HepG2 (cell line): ENCODE data around the gene ADORA3. TPM values are rescaled to one million over a fixed set of nuclear protein-coding genes. Genes with fewer than 3 reads are reported as not detected.

Experiments used
- ATAC-seq: fragments of 200-7000 bp; cut with Tn5 transposase; 3 replicates; pipeline ENCODE4 v1.9.1; 2020; ENCODE audit warnings: mild to moderate bottlenecking, moderate library complexity
- Bru-seq: library from RNA; stranded (reverse); fragments of 400-500 nt; gene quantifications from one replicate; lab custom pipeline; 2021; lab: Mats Ljungman, UMichigan
- BruChase-seq, 2 experiments: library from RNA; stranded (reverse); fragments of 400-500 nt; gene quantifications; one replicate each; lab custom pipeline; 2021; lab: Mats Ljungman, UMichigan
- BruUV-seq: library from RNA; stranded (reverse); fragments of 400-500 nt; replicated peaks from 2 replicates; lab custom pipeline; 2021; lab: Mats Ljungman, UMichigan
- CTCF ChIA-PET: fragments of 300-600 bp; formaldehyde crosslinking; extraction: SDS; loops from one replicate; lab custom pipeline; 2021; ENCODE audit warnings: low total read pairs, inconsistent platforms, low intra/inter-chr PET ratio; lab: Yijun Ruan, JAX
- POLR2A ChIA-PET: fragments of 350-600 bp; sonication (Branson Sonifier 250); formaldehyde crosslinking; loops from one replicate; lab custom pipeline; 2020; ENCODE audit warnings: antibody characterized with exemption, inconsistent platforms; lab: Yijun Ruan, JAX
- DNase-seq: peaks from one replicate; pipeline ENCODE4 v3.0.0-alpha.2; 2015; ENCODE audit warnings: low spot score
- FAIRE-seq: peaks from 3 replicates; lab custom pipeline; 2011; peaks lifted over from hg19 to GRCh38; lab: Jason Lieb, UNC
- H2AFZ ChIP-seq: one replicate; pipeline ENCODE4 v1.6.1; 2011; ENCODE audit warnings: low read length, inconsistent platforms
- H3K27ac ChIP-seq: fragments of 300-600 bp; 3 replicates; pipeline ENCODE4 v1.8.0; 2011; ENCODE audit warnings: mixed run types, mild to moderate bottlenecking, mixed read lengths, low read length, inconsistent platforms; ENCODE audit not compliant: insufficient read depth; ENCODE audit errors: extremely low read length
- H3K27me3 ChIP-seq, 2 experiments: fragments of 200-600 bp in 1 of 2; 2 replicates in 1 of 2; 3 replicates in 1 of 2; pipeline versions ENCODE4 v1.6.0 to v1.8.0; 2011; ENCODE audit warnings: low read length in 2 of 2, mild to moderate bottlenecking in 2 of 2, moderate library complexity in 2 of 2, inconsistent platforms in 1 of 2; ENCODE audit not compliant: insufficient read depth in 2 of 2, control insufficient read depth in 1 of 2
- H3K36me3 ChIP-seq, 2 experiments: fragments of 200-600 bp in 1 of 2; replicated peaks in 1 of 2; 2 replicates in 1 of 2; 3 replicates in 1 of 2; pipeline versions ENCODE4 v1.5.1 to v1.8.0; 2011; ENCODE audit warnings: low read length in 2 of 2, inconsistent platforms in 1 of 2; ENCODE audit not compliant: insufficient read depth in 2 of 2, control insufficient read depth in 1 of 2
- H3K4me1 ChIP-seq: 2 replicates; pipeline ENCODE4 v1.5.1; 2012; ENCODE audit warnings: low read length, inconsistent platforms; ENCODE audit not compliant: insufficient read depth
- H3K4me2 ChIP-seq: 2 replicates; pipeline ENCODE4 v1.6.0; 2011; ENCODE audit warnings: low read depth, low read length, inconsistent platforms
- H3K4me3 ChIP-seq, 3 experiments: fragments of 200-600 bp in 1 of 3; sonication (generic), shearing (Covaris generic) in 1 of 3; replicated peaks in 1 of 3; 2 replicates each; pipeline ENCODE4 v1.5.1; 2011 to 2016; ENCODE audit warnings: low read length in 3 of 3, inconsistent platforms in 2 of 3, low read depth in 2 of 3, mild to moderate bottlenecking in 2 of 3, control low read depth in 1 of 3, mixed read lengths in 1 of 3; ENCODE audit not compliant: insufficient read depth in 1 of 3
- H3K79me2 ChIP-seq: one replicate; pipeline ENCODE4 v1.6.1; 2011; ENCODE audit warnings: low read length, inconsistent platforms; ENCODE audit not compliant: insufficient read depth
- H3K9ac ChIP-seq: 2 replicates; pipeline ENCODE4 v1.6.0; 2011; ENCODE audit warnings: mild to moderate bottlenecking, low read depth, low read length, inconsistent platforms; ENCODE audit not compliant: insufficient read depth
- H3K9me3 ChIP-seq: 2 replicates; pipeline ENCODE4 v1.5.1; 2012; ENCODE audit warnings: mild to moderate bottlenecking, low read length
- H4K20me1 ChIP-seq: 2 replicates; pipeline ENCODE4 v1.6.0; 2011; ENCODE audit warnings: inconsistent platforms, mild to moderate bottlenecking, low read length, moderate library complexity; ENCODE audit not compliant: insufficient read depth
- ARHGAP35 ChIP-seq: sonication (generic); formaldehyde crosslinking; IDR thresholded peaks from 2 replicates; pipeline ENCODE4 v1.9.0; 2022; ENCODE audit warnings: mild to moderate bottlenecking, inconsistent platforms, moderate library complexity, missing genetic modification reagents, borderline replicate concordance
- CEBPB ChIP-seq: IDR thresholded peaks from 2 replicates; pipeline ENCODE4 v1.6.1; 2011; ENCODE audit warnings: low read depth, low read length, improper control_type of control experiment, borderline replicate concordance
- DMTF1 ChIP-seq: sonication (generic); formaldehyde crosslinking; IDR thresholded peaks from 2 replicates; pipeline ENCODE4 v1.4.0; 2020; ENCODE audit warnings: mild to moderate bottlenecking, missing genetic modification reagents
- ERF ChIP-seq: IDR thresholded peaks from 2 replicates; pipeline ENCODE4 v1.6.1; 2018; ENCODE audit warnings: missing biosample characterization, missing genetic modification reagents
- IKZF5 ChIP-seq: IDR thresholded peaks from 2 replicates; pipeline ENCODE4 v1.6.1; 2018; ENCODE audit warnings: missing genetic modification reagents, mild to moderate bottlenecking, missing compliant biosample characterization
- PCBP2 ChIP-seq: fragments of 200-400 bp; formaldehyde crosslinking; optimal IDR thresholded peaks from 2 replicates; pipeline ENCODE3; 2018; ENCODE audit warnings: low read length, low read depth; ENCODE audit not compliant: poor library complexity, severe bottlenecking
- SP2 ChIP-seq: sonication (generic); formaldehyde crosslinking; IDR thresholded peaks from 2 replicates; pipeline ENCODE4 v1.5.1; 2020; ENCODE audit warnings: mild to moderate bottlenecking, missing genetic modification reagents
- ZBTB1 ChIP-seq: sonication (generic); formaldehyde crosslinking; IDR thresholded peaks from 2 replicates; pipeline ENCODE4 v1.4.0; 2020; ENCODE audit warnings: missing genetic modification reagents, borderline replicate concordance
- ZNF101 ChIP-seq: sonication (generic); formaldehyde crosslinking; IDR thresholded peaks from 2 replicates; pipeline ENCODE4 v1.4.0; 2020; ENCODE audit warnings: mild to moderate bottlenecking, low read depth, missing genetic modification reagents, borderline replicate concordance
- ZNF570 ChIP-seq: sonication (generic); formaldehyde crosslinking; IDR thresholded peaks from 2 replicates; pipeline ENCODE4 v1.4.0; 2020; ENCODE audit warnings: mild to moderate bottlenecking, missing genetic modification reagents, borderline replicate concordance
- ZNF7 ChIP-seq: IDR thresholded peaks from 2 replicates; pipeline ENCODE4 v1.6.1; 2016; ENCODE audit warnings: missing biosample characterization, missing genetic modification reagents
- ZNF891 ChIP-seq: sonication (generic); formaldehyde crosslinking; IDR thresholded peaks from 2 replicates; pipeline ENCODE4 v1.5.0; 2020; ENCODE audit warnings: mild to moderate bottlenecking, missing genetic modification reagents
- WGBS: methylation state at CpG from one replicate; pipeline ENCODE4 v1.1.6; 2017; ENCODE audit warnings: low lambda C conversion rate; 5-methylcytosine and 5-hydroxymethylcytosine counted together
- in situ Hi-C: cut with HindIII; loops from 2 replicates; pipeline ENCODE4 v1.10.0; 2017; ENCODE audit warnings: low pct_unique_long_range_greater_than_20kb; ENCODE audit not compliant: extremely low pct_ligation_motif_present
- intact Hi-C: fragments of 100-400 bp; cut with micrococcal nuclease; formaldehyde crosslinking; loops from one replicate; pipeline ENCODE4 v1.10.0; 2022; ENCODE audit not compliant: unreplicated experiment
- long read RNA-seq, 2 experiments: library from RNA in 1 of 2; library from polyadenylated mRNA in 1 of 2; stranded (forward) in 1 of 2; unstranded in 1 of 2; transcript quantifications; one replicate each; pipeline ENCODE4 v2.0.0, GENCODE V29; 2019 to 2022
- polyA minus RNA-seq, 3 experiments: library from RNA; depleted of rRNA, polyadenylated mRNA; stranded (reverse); fragments of >200 nt; gene quantifications; 2 replicates each; pipeline ENCODE4 v1.2.3, GENCODE V29; 2011; ENCODE audit warnings: low replicate concordance in 1 of 3
- polyA plus RNA-seq, 8 experiments: library from polyadenylated mRNA; depleted of rRNA in 3 of 8; stranded (reverse) in 7 of 8; unstranded in 1 of 8; fragments of >200 nt; fragmentation: Illumina TruSeq in 4 of 8; extraction: Trizol in 4 of 8; gene quantifications; 2 replicates each; pipeline versions ENCODE4 v1.2.1 to v1.2.3, GENCODE V29; 2011 to 2016; ENCODE audit warnings: low read depth in 4 of 8, missing spikeins in 1 of 8, mixed read lengths in 1 of 8; ENCODE audit not compliant: insufficient read depth in 1 of 8
- total RNA-seq, 5 experiments: library from RNA; depleted of rRNA; stranded (reverse); fragments of >200 nt; fragmentation: Illumina TruSeq; extraction: Trizol; gene quantifications; 2 replicates each; pipeline ENCODE4 v1.2.3, GENCODE V29; 2016; ENCODE audit warnings: low read depth in 1 of 5
- TF ChIP-seq, protein P1 (sequence below): sonication (generic); formaldehyde crosslinking; IDR thresholded peaks from 2 replicates; pipeline ENCODE4 v1.5.0; 2020; ENCODE audit warnings: missing genetic modification reagents
- TF ChIP-seq, protein P2 (sequence below): sonication (generic); formaldehyde crosslinking; IDR thresholded peaks from 2 replicates; pipeline ENCODE4 v1.4.0; 2020; ENCODE audit warnings: mild to moderate bottlenecking, missing genetic modification reagents

Gene ADORA3
- total RNA-seq (2016; rRNA removed; fragmentation: Illumina TruSeq; extraction: Trizol) = not detected in 2 replicates
- not detected in 2 replicates for total RNA-seq (2016; cell fraction: cytosol; rRNA removed; fragmentation: Illumina TruSeq; extraction: Trizol; ENCODE audit: low read depth)
- not detected in 2 replicates for total RNA-seq (2016; cell fraction: insoluble cytoplasmic fraction; rRNA removed; fragmentation: Illumina TruSeq; extraction: Trizol)
- not detected in 2 replicates for total RNA-seq (2016; cell fraction: membrane; rRNA removed; fragmentation: Illumina TruSeq; extraction: Trizol)
- total RNA-seq (2016; cell fraction: nucleus; rRNA removed; fragmentation: Illumina TruSeq; extraction: Trizol) = not detected in 2 replicates
- 0.09 TPM in 1 of 2 replicates, not detected in the other for polyA plus RNA-seq (2011; rRNA removed)
- 0.04 TPM in 1 of 2 replicates, not detected in the other for polyA plus RNA-seq (2011; cell fraction: cytosol; rRNA removed)
- polyA plus RNA-seq (2011; cell fraction: nucleus; rRNA removed) = not detected in 2 replicates
- not detected in 2 replicates for polyA plus RNA-seq (2012)
- polyA plus RNA-seq (2016; cell fraction: cytosol; fragmentation: Illumina TruSeq; extraction: Trizol; ENCODE audit: low read depth) = not detected in 2 replicates
- not detected in 2 replicates for polyA plus RNA-seq (2016; cell fraction: insoluble cytoplasmic fraction; fragmentation: Illumina TruSeq; extraction: Trizol; ENCODE audit: low read depth)
- polyA plus RNA-seq (2016; cell fraction: membrane; fragmentation: Illumina TruSeq; extraction: Trizol; ENCODE audit: low read depth) = not detected in 2 replicates
- not detected in 2 replicates for polyA plus RNA-seq (2016; cell fraction: nucleus; fragmentation: Illumina TruSeq; extraction: Trizol; ENCODE audit: insufficient read depth, low read depth)
- polyA minus RNA-seq (2011; rRNA and poly(A)+ RNA removed; ENCODE audit: low replicate concordance) = 0.44 TPM in 1 of 2 replicates, not detected in the other
- not detected in 2 replicates for polyA minus RNA-seq (2011; cell fraction: cytosol; rRNA and poly(A)+ RNA removed)
- polyA minus RNA-seq (2011; cell fraction: nucleus; rRNA and poly(A)+ RNA removed) = not detected in 2 replicates
- Bru-seq, nascent RNA = not detected
- BruChase-seq, experiment 1, labeled RNA remaining after a 6-hour chase = percentile 16 among the genes with signal in this experiment
- BruChase-seq, experiment 2, labeled RNA remaining after a 2-hour chase = not detected
- long read RNA-seq, experiment 1 = 0 reads
- long read RNA-seq, experiment 2 = 0 reads

GRCh38 chr1:111503585-111504060, at the start of gene ADORA3, which contains the start of gene TMIGD3:
ADORA3 (minus strand) TSS chr1:111503633; CDS start chr1:111503354, 279 bp downstream.
TMIGD3 (minus strand) TSS chr1:111503633; CDS start chr1:111503354, 279 bp downstream.
- intact Hi-C loops = loop anchor here (1.0 kb wide), 1 partner anchor 14 kb away; no protein-coding TSS in a partner anchor
- peak within 1 kb of the TSS; percentile 32 for H3K4me2 ChIP-seq
- no peak within 1 kb of the TSS for H3K9ac ChIP-seq
- H3K79me2 ChIP-seq = no peaks in the 10 kb centered on the region
- ATAC-seq (no peak), DNase-seq (no peak), FAIRE-seq (no peak)
- BruUV-seq = no TSS peak
- H2AFZ ChIP-seq = no peak within 1 kb of the TSS
- H3K36me3 ChIP-seq = no peaks in the 10 kb centered on the region
- in situ Hi-C loops = loop anchor here (10.0 kb wide), 1 partner anchor 121 kb away; no protein-coding TSS in a partner anchor
- no peak within 1 kb of the TSS for H3K27ac ChIP-seq
- H3K4me1 ChIP-seq = peaks cover 40% of the 10 kb centered on the region
- no peaks in the 10 kb centered on the region for H3K9me3 ChIP-seq
- no peaks in the 10 kb centered on the region; a peak in 1 of 5 replicates for H3K27me3 ChIP-seq
- ChIA-PET CTCF (no interaction called here), POLR2A (interaction anchor here (1.2 kb wide), 1 partner anchor 22 kb away, joined by 4 read pairs; no protein-coding TSS in a partner anchor)
- 33% methylated on average over 4 of the region's 4 CpGs for WGBS
- H4K20me1 ChIP-seq = no peaks in the 10 kb centered on the region
- H3K4me3 ChIP-seq = no peak within 1 kb of the TSS
- TF ChIP-seq ZNF101 (CRISPR knock-in tag) = no peak
- TF ChIP-seq ARHGAP35 = no peak
- no peak for TF ChIP-seq DMTF1 (CRISPR knock-in tag)
- TF ChIP-seq ZNF7 (CRISPR knock-in tag) = peak; percentile 51; the same call in 1 of the 2 replicates
- TF ChIP-seq, protein P1, sequence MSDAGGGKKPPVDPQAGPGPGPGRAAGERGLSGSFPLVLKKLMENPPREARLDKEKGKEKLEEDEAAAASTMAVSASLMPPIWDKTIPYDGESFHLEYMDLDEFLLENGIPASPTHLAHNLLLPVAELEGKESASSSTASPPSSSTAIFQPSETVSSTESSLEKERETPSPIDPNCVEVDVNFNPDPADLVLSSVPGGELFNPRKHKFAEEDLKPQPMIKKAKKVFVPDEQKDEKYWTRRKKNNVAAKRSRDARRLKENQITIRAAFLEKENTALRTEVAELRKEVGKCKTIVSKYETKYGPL (CRISPR knock-in tag) = 0 out of 2 replicates have a peak, but pooled peaks have one; percentile 38
- no peak for TF ChIP-seq ZNF891 (CRISPR knock-in tag)
- TF ChIP-seq, protein P2, sequence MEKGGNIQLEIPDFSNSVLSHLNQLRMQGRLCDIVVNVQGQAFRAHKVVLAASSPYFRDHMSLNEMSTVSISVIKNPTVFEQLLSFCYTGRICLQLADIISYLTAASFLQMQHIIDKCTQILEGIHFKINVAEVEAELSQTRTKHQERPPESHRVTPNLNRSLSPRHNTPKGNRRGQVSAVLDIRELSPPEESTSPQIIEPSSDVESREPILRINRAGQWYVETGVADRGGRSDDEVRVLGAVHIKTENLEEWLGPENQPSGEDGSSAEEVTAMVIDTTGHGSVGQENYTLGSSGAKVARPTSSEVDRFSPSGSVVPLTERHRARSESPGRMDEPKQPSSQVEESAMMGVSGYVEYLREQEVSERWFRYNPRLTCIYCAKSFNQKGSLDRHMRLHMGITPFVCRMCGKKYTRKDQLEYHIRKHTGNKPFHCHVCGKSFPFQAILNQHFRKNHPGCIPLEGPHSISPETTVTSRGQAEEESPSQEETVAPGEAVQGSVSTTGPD (CRISPR knock-in tag) = no peak
- no peak for TF ChIP-seq PCBP2
- no peak for TF ChIP-seq SP2 (CRISPR knock-in tag)
- TF ChIP-seq ZNF570 (CRISPR knock-in tag) = no peak
- no peak for TF ChIP-seq IKZF5 (CRISPR knock-in tag)
- no peak for TF ChIP-seq ZBTB1 (CRISPR knock-in tag)
- peak; percentile 88 for TF ChIP-seq CEBPB
- TF ChIP-seq ERF (CRISPR knock-in tag) = no peak
